Measurements from ENCODE around the gene MLC1. TPM values are rescaled to one million over a fixed set of nuclear protein-coding genes. Genes with fewer than 3 reads are reported as not detected.

MLC1 gene
- total RNA-seq, 6 experiments from 2014 or later: 0.60 to 0.68 TPM; not detected in 4

DNA sequence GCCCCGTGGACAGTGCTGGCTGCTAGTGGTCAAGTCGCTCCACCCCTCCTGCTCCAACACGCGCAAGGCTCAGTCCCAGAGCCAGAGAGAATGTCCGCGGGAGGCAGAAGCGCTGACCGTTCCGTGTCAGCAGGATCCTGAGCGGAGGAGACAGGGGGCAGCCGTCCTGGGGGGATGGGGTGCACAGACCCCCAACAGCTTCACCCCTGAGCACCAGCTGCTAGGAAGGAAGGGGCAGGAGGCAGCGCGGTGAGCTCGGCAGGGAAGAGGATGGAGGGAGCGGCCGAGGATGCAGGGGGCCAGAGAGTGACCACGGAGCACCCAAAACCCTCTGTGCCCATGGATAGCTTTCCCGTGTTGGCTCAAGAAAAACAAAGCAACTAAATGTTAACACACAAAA lies 20.8 kb downstream of the MLC1 start:
- Histone ChIP-seq H3K4me1 (no peaks in the 10 kb centered on the region), H3K27me3 (no peaks in the 10 kb centered on the region), H3K9me3 (no peaks in the 10 kb centered on the region), H3K27ac (no peak overlapping the region), H3K36me3 (no peaks in the 10 kb centered on the region), H3K4me3 (no peak overlapping the region)
- intact Hi-C loops (cut with DNase I): no loop called here
- ATAC-seq: no peak
- 72% methylated on average over 15 of the region's 18 CpGs for WGBS (ENCODE audit: insufficient coverage, low coverage, low lambda C conversion rate, missing lambda C conversion rate)
- no peak for DNase-seq
- TF ChIP-seq POLR2A (IDR thresholded peaks at IDR 0.05): no peak
- no peak for TF ChIP-seq CTCF (IDR thresholded peaks at IDR 0.05)

- intact Hi-C loops (cut with DNase I): no loop called here
- 71% methylated on average over 4 of the region's 23 CpGs for WGBS (ENCODE audit: insufficient coverage, low coverage, low lambda C conversion rate, missing lambda C conversion rate)
These were observed 21.4 kb downstream of the MLC1 start for GRCh38 chr22:50063589-50064393.

DNA sequence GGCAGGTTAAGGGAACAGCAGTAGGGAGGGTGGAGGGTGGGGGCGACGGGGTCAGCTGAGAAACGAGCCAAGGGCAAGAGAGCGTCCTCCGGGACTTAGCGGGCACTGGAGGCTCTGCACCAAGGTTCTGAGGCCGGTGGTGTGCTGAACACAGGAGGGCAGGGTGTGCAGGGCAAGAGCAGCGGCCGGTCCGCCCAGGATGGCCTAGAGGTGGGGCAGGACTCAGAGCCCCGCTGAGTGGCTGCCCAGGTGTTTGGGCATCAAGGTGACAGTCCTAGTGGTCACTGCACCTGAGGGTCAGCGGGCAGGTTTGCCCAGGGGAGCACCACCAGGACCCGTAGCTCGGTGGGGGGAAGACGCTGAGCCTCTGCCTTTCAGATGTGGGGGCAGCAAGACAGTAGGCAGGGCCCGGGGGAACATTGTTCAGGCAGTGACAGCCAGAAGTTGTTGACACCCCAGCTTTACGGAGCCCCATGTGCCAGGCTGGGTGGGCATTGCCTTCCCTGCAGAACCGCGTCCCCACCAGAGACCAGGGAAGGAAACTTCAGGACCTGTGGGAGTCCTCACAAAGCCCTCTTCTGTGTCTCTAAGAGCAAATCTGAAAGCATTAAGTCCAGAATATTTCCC lies 22.6 kb downstream of the MLC1 start:
- Histone ChIP-seq H3K27ac (no peak overlapping the region), H3K4me1 (no peaks in the 10 kb centered on the region), H3K36me3 (no peaks in the 10 kb centered on the region), H3K27me3 (peaks cover 0 to 7% of the 10 kb centered on the region in 2 donors), H3K4me3 (no peak overlapping the region), H3K9me3 (no peaks in the 10 kb centered on the region)
- ATAC-seq (no peak), DNase-seq (peak in 2 of 3 donors; percentile 12 to 46)
- TF ChIP-seq CTCF (IDR thresholded peaks at IDR 0.05) (no peak), POLR2A (IDR thresholded peaks at IDR 0.05) (no peak)
- WGBS (ENCODE audit: insufficient coverage, low coverage, low lambda C conversion rate, missing lambda C conversion rate): 56% methylated on average over 4 of the region's 19 CpGs
- intact Hi-C loops (cut with DNase I): no loop called here

More at GRCh38 chr22:50063589-50064393, 21.4 kb downstream of the MLC1 start:
- no peaks in the 10 kb centered on the region for H3K36me3 ChIP-seq
- no peak overlapping the region for H3K4me3 ChIP-seq
- H3K27ac ChIP-seq: no peak overlapping the region
- H3K4me1 ChIP-seq: no peaks in the 10 kb centered on the region
- DNase-seq: no peak
- no peaks in the 10 kb centered on the region for H3K9me3 ChIP-seq
- ATAC-seq: peak in 1 of 4 donors; percentile 39
- H3K27me3 ChIP-seq: peaks cover 0 to 3% of the 10 kb centered on the region in 2 donors
- TF ChIP-seq CTCF (IDR thresholded peaks at IDR 0.05): no peak
- TF ChIP-seq POLR2A (IDR thresholded peaks at IDR 0.05): no peak

DNA sequence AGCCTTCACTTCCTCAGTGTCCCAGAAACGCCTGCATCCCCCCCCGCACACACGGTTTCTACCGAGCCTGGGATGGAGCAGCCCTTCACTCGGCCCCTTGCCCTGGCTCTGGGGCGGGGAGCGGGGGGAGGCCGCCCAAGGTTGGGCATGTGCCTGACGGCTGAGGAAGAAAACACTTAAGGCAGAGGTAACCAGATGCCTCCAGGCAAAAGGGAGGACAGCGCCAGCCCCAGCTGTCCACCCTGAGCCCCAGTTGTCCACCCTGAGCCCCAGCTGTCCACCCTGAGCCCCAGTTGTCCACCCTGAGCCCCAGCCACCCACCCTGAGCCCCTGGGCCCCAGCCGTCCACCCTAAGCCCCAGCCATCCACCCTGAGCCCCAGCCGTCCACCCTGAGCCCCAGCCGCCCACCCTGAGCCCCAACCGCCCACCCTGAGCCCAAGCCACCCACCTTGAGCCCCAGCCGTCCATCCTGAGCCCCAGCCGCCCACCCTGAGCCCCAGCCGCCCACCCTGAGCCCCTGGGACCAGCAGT lies 23.3 kb downstream of the MLC1 start:
- peak in 2 of 3 donors; percentile 8 to 37 for DNase-seq
- no peak for TF ChIP-seq POLR2A (IDR thresholded peaks at IDR 0.05)
- no peak for TF ChIP-seq CTCF (IDR thresholded peaks at IDR 0.05)
- 39% methylated on average over 2 of the region's 17 CpGs for WGBS (ENCODE audit: insufficient coverage, low coverage, low lambda C conversion rate, missing lambda C conversion rate)

More for the DNA sequence above, 23.3 kb downstream of the MLC1 start:
- Histone ChIP-seq H3K27ac (no peak overlapping the region), H3K4me3 (no peak overlapping the region), H3K27me3 (peaks cover 0 to 7% of the 10 kb centered on the region in 2 donors), H3K4me1 (no peaks in the 10 kb centered on the region), H3K36me3 (no peaks in the 10 kb centered on the region), H3K9me3 (no peaks in the 10 kb centered on the region)
- no peak for ATAC-seq
- intact Hi-C loops (cut with DNase I): no loop called here
